HG03520 (cell line): ENCODE measurements around the gene CLIP4.
"Not testable (repeated sequence)": the region's sequence is repeated elsewhere in the genome, so short reads cannot be mapped to it uniquely, and the experiment has no call there.

Source experiments
- ATAC-seq: cut with Tn5 transposase; IDR thresholded peaks from one replicate; pipeline ENCODE4 v1.9.1; 2021; ENCODE audit warnings: mild to moderate bottlenecking, moderate library complexity; ENCODE audit not compliant: unreplicated experiment

Gene CLIP4

DNA sequence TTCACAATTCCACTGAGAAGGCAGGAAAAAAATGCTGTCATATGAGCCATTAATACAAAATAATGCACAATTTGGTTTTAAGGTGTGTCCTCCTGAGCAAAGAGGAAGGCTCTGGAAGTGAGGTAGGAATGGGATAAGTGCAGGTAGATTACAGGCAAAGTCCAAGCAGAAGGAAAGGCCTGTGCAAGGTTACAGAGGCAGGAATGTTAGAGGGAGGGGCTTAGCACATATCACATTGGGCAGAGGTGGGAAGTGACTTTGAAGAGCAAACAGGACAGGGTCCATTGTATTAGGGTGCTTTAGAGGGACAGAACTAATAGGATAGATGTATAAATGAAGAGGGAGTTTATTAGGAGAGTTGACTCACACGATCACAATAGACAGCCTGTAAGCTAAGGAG lies 14.7 kb upstream of the CLIP4 start:
- no peak for ATAC-seq

DNA sequence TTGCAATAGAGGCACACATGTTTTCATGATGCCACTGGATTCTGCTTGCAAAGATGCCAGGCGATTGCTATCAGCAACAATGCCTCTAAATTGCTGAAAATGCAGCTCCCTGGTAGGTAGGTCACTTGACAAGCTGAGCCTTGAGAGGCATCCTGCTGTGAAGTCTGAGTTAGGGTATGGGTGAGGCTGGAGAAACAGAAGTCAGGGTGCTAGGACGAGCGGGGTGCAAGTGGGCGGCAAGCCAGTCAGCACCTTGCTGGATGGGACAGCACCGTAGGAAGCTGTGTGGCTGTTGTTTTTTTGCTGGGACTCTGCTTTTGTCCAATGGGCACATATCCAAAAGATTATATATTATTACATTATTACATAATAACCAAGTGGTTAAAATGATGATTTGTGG lies 10.5 kb upstream of the CLIP4 start:
- ATAC-seq = no peak

GRCh38 chr2:29105375-29105774 lies 9.8 kb upstream of the CLIP4 start:
- ATAC-seq = no peak

GRCh38 chr2:29106256-29106655 lies 9.0 kb upstream of the CLIP4 start:
- ATAC-seq = no peak

DNA sequence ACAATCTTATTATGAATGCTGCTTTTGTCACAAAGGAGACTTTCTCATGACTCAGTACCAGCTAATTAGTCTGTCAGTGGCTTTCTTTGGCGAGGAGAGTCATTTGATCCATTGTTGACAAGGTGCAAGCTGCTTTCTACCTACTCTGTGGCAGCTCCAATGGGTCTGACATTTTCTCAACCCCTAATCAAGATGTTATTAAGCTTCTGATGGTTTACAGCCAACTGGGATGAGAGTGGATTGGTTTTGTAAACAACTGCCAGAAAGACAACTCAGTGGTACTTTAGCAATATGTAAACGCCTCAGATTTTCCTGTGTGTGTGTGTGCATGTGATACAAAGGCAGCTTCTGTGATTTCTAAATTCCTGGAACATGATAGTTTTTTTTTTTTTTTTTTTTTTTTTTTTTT lies 8.2 kb upstream of the CLIP4 start:
- no peak for ATAC-seq

- ATAC-seq = not testable (repeated sequence)
Measured at GRCh38 chr2:29107547-29107946, 7.7 kb upstream of the CLIP4 start.

DNA sequence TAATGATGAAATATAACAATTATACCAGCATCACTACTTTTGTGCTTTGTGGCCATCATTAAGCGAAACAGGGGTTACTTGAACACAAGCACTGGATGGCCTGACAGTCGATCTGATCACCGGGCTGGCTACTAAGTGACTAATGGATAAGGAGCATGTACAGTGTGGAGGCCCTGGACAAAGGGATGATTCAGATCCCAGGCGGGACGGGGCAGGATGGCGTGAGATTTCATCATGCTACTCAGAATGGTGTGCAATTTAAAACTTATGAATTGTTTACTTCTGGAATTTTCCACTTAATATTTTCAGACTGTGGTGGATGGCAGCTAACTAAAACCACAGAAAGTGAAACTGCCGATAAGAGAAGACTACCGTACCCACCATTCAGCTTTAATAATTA lies 7.0 kb upstream of the CLIP4 start:
- ATAC-seq = no peak

- no peak for ATAC-seq
Measured at GRCh38 chr2:29109246-29109645, 6.0 kb upstream of the CLIP4 start.

GRCh38 chr2:29110916-29111535 lies 4.2 kb upstream of the CLIP4 start:
- ATAC-seq = no peak

GRCh38 chr2:29112379-29112778 lies 2.8 kb upstream of the CLIP4 start:
- ATAC-seq = no peak

GRCh38 chr2:29113027-29113686 lies 2.1 kb upstream of the CLIP4 start:
- no peak for ATAC-seq

DNA sequence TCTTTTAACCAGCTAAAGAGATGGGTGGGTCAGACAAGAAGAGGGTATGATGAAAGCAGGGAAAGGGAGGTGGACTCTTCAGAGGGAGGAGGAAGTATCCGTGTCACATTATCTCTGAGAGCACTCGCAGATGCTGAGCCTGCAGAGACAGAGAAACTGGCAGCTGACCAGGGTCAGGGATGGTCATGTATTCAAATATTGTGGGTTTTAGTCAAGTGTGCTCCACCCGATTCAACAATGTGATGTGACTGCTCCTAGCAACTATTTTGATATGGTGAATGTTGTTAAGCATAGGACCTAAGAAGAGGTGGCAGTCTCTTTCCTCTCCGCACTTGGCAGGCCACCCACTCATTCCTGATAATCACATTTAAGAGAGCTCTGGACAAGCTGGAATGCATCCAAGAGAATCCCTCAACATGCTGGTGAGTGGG lies 1.3 kb upstream of the CLIP4 start:
- no peak for ATAC-seq

GRCh38 chr2:29114586-29114945 lies 649 bp upstream of the CLIP4 start:
- ATAC-seq = no peak

DNA sequence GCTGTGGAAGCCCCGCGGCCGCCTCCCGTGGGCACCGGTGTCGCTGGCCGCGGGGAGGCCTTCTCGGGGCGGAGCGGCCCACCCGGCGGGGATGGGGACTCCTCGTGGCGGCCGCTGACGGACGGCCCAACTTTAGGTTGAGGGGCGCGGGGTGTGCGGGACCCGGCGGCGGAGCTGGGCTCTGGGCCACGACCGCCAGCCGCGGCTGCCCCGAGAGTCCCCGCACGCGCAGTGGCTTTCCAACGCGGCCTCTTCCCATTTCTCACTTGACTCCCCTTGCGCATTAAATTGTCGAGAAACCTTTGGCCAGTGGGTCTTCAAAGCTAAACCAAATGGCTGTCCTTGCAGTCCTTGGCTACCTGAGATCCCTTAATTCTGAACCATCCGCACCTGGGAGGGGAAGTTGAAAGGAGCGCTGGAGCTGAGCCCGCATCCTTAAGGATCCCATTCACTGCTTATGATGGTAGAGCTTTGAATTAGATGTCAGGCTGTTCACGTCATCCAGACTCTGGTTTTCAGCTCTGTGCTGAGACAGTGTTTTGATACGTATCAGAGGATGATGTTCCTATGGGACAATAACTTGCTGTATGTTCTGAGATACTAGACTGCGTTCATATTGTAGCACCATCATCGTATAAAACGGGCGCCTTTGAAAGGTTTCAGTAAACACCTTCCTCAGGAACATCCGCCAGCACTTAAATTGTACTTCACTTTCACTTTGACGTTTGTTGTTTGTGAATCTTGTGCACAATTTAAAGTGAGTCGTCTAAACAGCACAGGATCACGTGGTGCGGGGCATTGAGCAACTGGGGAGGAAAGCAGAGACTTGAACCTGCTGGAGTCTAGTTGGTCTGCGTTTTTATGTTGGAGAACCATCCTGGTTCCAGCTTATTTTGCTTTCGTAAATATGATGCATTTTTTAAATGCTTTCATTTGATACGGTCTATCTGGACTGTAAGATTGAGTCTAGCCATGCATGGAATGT lies 874 bp downstream of the CLIP4 start:
- ATAC-seq = no peak

GRCh38 chr2:29117636-29118303 lies 2.6 kb downstream of the CLIP4 start:
- ATAC-seq = no peak

- no peak for ATAC-seq
Measured at GRCh38 chr2:29119211-29119610, 4.0 kb downstream of the CLIP4 start.

GRCh38 chr2:29120846-29121245 lies 5.6 kb downstream of the CLIP4 start:
- no peak for ATAC-seq

DNA sequence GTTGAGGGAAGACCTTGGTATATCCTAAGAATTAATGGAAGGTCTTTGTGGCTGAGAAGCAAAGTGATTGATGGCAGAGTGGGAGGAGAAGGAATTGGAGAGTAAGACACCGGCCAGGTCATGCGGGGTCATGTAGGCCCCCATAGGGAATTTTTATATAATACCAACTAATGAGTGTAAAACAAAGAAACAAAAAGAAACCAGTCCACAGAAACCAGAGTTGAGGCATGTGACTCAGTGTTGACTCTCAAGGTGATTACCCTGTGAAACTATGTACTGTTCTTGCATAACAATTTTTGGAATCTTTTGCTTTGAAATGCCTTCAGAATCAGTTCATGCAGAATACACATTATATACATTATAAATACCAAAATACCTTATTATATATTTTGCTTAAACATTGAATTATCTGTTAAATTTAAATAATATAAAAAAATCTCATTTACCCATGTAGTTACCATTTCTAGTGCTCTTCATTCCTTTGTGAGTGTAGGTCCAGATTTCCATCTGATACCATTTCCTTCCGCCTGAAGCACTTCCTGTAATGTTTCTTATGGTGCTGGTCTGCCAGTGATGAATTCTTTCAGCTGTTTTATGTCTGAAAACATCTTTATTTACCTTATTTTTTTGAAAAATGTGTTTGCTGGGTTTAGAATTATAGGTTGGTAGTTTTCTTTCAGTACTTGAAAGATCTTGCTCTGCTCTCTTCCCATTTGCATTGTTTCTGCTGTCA lies 8.6 kb downstream of the CLIP4 start:
- ATAC-seq = no peak

GRCh38 chr2:29124504-29124903 lies 9.3 kb downstream of the CLIP4 start:
- ATAC-seq = no peak

DNA sequence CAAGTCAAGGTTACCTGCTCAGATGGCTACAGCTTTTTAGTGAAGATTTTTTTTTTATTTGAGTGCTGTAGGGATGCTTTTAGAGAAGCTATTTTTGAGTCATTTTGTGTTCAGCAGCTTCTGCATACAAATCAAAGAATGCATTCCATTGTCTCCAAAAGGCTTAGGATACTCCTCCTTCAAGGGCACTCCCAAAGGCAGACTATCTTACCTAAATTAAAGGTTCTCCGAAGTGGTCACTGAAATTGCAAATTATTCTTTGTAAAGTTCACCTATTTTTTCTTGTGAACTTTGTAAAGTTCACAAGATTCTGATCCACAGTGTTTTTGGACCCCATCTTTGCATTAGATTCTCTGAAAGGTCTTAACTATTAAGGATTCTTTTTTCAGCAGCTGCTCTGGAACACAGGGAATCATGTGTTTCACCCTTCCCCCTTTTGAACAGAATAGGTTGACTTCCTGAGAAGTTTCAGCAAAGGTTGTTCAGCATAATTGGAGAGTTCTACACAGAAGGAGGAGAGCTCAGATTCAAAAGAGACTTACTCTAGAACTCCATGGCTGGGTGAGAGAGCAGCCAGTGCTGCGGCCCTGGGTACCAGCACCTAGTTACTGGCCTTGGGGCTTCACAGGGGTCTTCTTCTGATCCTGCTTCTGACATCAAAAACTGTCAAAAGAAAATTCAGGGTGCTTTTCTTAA lies 14.5 kb downstream of the CLIP4 start:
- no peak for ATAC-seq
